Amygdala (tissue), 56 donors: ENCODE data around the gene GPRC5B.

Experiments used
- DNase-seq, 56 donors: peaks; one replicate each; lab custom pipeline; 2025; lab: John Stamatoyannopoulos, UW

GPRC5B gene, protein sequence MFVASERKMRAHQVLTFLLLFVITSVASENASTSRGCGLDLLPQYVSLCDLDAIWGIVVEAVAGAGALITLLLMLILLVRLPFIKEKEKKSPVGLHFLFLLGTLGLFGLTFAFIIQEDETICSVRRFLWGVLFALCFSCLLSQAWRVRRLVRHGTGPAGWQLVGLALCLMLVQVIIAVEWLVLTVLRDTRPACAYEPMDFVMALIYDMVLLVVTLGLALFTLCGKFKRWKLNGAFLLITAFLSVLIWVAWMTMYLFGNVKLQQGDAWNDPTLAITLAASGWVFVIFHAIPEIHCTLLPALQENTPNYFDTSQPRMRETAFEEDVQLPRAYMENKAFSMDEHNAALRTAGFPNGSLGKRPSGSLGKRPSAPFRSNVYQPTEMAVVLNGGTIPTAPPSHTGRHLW

DNA sequence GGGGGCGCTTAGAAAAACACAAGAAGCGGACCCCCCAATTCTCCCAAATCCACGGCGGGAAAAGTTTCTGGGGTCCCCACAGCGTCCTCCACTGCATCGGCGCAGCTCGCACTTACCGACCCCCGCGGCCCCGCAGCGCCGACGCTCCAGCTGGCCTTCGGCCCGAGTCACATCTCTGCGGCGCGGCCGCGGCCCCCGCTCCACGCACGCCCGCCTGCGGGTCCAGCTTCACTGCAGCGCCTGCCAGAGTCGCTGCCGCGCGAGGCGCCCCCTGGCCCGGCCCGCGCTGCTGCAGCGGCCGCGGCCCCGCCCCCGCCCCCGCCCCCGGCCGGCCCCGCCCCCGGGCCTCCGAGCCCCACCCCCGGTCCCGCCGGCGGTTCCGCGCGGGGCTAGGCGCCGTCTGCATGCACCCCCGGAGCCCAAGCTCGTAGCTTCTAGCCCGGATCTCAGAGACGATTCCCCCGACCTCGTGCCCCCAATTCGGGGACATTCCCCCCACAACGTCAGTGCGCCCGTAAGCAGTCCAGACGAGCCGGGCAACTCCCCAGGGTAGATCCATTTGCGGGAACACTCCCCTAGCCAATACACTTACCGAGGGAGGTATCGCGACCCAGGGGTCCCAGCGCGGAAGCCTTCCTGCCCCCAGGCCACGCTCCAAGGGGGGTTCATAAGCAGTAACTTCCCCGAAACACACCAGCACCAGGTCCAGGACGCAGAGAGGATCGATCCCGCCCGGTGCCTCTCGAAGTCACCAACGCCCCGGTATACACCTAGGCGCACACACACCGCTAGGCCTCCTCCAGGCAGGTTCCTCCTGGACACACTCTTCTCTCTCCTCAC is at the start of gene GPRC5B:
Gene GPRC5B, minus strand, starts transcription at position 238 of the 840 bp plus-strand sequence. CDS start 12,003 bp downstream, outside the sequence.
- DNase-seq, result peak in 43 of 56 donors; percentile 27 to 83 (median 63)

DNA sequence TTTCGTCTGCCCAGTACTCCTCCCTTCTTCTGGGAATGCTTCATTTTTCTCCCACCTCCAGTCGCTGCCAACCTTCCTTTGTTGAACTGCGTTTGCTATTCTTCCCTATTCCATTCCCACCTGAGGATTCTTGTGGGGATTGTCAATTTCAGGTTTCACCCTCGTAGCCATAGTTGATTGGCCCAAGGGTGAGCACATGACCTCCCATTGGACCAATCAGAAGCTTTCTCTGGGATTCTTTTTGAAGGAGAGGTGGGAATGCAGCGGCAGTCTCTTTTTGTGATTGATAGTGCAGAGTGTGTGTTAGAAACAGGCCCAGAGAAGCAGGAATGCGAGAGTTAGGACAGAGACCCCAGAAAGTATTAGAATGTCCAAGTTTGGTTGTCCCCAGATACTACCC is 49.1 kb upstream of the GPRC5B start:
- no peak for DNase-seq

DNA sequence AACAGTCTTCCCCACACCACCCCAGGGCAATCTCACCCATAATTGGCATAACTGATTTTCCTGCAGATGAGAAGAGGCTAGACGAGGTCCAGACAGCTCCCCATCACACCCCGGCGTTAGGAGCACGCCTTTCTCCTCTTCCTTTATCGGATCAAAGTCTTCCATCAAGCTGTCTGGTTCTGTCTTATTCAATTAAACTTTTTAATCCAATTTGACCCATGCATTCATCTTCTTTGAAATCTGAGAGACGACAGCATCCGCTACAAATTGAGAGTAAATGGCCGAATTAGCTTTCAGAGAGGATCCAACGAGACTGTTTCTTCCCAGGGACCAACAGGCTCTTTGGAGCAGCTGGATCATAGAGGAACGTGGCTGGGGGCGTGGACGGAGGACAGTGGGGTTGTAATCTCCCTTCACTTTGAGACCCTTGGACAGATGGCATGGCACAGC is 44.4 kb upstream of the GPRC5B start:
- no peak for DNase-seq

DNA sequence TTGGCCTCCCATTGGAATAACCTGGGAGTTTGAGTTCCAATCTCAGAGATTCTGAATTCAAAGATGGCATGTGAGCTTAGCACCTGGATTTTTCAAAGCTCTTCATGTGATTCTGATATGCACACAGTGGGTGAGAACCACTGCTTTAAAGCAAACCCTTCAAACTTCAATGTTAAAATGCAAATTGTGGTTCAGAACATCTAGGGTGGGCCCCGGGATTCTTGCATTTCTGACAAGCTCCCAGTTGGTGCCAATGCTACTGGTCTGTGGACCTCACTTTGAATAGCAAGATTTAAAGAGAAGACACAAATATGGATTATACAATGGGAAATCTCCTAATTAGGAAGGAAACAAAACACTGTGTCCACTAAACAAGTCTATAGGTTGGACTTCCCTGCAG is 43.8 kb upstream of the GPRC5B start:
- DNase-seq, result no peak

DNA sequence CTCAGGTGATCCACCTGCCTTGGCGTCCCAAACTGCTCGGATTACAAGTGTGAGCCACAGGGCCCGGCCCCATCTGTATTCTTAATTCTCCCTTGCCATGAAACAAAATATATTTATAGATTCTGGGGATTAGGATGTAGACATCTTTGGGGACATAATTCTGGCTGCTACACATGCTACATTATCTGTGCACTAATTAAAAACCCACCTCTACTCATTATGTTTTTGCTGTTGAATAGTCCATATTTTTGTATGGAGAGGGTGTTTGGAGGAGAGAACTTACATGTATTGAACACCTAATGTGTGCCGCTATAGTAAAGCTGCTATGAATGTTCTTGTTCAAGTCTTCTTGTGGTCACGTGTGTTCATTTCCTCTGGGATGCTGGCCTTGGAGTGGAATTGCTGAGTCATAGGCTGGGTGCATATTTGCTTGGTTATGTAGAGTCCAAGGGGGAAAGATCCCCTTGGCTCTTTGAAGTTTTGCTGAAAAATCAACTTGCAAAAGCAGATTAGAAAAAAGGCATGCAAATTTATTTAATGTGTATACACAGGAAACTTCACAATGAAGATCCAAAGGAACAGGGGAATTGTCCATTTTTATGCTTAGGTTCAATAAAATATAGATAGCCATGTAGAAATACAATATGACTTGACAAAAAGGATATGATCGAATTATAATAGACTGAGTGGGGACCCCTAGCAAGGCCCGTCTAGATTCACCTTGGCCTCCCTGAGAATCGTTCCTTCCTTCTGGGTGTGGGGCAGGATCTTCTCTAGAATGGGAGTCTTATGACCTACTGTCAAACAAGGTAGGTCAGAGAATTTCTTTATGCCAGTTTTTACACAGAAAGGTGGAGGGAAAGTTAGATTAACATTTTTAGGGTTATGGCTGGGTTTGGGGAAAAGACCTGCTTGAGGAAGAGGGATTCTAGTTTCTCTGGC is 42.1 kb upstream of the GPRC5B start:
- DNase-seq, result no peak

DNA sequence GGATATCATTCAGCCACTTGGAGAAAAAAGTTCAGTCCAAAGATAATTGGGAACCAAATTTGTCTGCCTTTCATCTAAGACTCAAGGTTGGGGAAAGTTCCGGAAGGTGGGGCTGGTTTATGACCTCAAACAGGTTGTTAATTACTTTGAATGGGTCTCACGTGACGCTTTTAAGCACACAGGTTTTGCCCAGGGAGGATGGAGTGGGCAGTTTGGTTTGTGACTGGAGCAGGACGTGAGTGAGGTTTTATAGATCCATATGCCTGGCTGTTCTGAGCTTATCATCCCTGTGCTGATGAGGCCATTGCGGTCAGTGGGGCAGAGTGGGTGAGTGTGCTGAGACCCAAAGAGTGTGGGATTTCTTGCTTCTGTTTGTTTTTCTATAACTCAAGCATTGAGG is 38.7 kb upstream of the GPRC5B start:
- no peak for DNase-seq

DNA sequence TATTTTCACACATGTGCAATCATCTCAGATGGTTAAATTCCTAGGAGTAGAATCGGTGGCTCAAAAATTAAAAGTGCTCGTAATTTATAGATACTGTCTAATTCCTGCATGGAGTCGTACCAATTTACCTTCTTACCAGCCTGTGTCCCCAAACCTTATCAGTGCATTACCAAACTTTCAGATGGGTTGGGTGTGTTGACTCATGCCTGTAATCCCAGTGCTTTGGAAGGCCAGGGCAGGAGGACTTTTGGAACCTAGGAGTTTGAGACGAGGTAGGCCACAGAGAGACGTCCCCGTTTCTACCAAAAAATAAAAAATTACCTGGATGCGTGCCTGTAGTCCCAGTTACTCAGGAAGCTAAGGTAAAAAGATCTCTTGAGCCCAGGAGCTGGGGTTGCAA is 34.5 kb upstream of the GPRC5B start:
- DNase-seq, result no peak

DNA sequence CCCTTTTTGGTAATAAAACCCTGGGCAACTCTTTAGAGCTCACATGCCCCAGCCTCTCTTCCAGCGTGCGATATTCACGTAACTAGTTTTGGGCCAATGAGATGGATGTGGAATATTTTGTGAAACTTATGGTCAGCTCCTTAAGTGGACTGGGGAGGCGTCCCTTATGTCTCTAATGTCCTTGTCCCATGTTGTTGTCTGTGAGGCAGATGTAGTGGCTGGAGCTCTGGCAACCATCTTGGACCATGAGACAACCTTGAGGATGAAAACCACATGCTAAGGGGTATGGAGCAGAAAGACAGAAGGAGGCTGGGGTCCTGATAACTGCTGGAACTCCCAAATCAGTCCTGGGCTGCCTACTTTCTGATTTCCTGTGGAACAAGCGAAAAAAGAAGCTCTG is 31.4 kb upstream of the GPRC5B start:
- DNase-seq, result no peak

DNA sequence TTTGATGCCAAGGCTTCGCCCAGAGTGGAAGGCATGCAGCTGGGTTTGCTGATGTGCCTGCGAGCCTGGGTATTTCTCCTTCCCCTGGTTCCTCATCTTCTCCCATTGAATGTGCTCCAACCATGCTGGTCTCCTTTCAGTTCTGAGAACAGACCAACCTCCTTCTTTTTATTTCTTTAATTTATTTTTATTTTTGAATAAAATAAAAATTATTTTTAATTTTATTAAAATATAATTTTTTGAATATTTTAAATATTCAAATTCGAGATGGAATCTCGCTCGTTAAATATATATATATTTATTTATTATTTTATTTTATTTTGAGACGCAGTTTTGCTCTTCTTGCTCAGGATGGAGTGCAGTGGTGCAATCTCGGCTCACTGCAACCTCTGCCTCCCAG is 30.2 kb upstream of the GPRC5B start:
- no peak for DNase-seq

DNA sequence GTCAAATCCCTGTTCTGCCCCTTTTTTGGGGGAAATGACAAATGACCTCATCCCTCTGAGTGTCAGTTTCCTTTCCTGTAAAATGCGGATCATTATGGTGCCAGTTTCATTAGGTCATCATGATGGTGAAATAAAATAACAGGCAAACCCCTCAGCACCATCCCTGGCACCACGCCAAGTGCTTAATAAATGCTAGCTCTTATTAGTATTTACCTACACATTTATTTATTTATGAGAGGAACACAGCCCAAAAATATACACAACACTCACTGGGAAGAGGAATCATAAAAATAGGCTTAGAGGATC is 28.6 kb upstream of the GPRC5B start:
- peak in 2 of 56 donors; percentile 0 to 3 for DNase-seq

DNA sequence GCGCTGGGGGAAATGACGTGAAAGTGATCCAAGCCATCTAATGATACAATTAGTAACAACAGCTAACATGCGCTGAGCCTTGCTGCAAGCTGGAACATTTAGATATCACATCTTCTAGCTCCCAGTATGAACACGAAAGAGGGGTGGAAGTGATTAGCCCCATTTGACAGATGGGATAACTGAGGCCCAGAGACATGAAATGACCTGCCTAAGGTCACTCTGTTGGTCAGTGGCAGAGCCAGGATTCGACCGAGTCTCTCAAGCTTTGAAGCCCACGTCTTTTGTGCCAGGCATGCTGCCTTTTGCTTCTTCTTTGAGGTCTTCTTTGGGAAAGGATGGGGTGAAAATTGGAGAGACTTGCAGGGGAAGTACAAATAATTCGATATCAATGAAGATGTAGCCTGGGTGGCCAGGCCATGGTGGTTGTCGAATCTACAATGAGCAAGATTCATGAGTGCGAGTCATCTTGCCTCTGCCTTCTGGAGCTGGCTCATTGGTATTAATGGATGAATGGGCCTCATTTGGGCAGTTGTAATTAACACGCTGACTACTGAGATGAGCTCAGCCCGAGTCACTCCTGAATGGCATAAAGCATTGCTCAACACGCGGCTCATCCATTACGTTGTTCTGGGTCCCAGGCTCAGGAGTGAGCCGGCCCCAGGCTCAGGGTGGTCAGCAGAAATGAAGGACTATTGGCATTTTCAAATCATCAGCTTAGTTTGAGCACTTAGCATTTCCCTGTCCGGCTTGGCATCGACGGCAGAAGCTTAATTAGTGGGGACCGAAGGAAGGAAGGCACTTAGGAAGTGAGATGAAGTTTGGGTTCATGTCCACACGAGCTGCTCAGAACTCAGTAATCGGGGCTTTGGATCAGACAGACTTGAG is 28.0 kb upstream of the GPRC5B start:
- DNase-seq, result no peak

DNA sequence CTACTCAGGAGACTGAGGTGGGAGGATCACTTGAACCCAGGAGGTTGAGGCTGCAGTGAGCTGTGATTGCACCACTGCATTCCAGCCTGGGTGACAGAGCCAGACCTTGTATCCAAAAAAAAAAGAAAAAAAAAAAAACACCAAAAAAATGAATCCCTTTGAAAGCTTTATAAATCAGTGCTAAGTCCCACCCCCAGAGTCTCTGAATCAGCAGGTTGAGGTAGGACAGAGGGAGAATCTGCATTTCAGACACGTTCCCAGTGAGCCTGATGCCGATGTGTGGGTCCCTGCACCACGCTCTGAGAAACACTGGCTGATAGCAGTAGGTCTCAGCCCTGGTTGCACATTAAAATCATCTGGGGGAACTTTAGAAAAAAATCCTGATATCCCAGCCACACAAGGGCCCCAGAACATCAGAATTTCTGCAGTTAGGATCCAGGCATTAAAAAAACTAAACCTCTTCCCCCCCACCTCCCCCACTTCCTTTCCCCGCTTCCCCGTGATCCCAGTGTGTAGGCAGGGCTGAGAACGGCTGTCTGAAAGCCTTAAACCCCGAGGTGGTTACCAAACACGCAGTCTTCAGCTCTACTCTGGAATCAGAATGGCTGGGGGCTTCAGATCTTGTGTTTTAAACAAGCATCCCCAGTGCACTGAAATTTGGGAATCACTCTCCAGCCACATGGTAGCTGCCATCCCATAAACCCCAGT is 27.3 kb upstream of the GPRC5B start:
- DNase-seq, result no peak

DNA sequence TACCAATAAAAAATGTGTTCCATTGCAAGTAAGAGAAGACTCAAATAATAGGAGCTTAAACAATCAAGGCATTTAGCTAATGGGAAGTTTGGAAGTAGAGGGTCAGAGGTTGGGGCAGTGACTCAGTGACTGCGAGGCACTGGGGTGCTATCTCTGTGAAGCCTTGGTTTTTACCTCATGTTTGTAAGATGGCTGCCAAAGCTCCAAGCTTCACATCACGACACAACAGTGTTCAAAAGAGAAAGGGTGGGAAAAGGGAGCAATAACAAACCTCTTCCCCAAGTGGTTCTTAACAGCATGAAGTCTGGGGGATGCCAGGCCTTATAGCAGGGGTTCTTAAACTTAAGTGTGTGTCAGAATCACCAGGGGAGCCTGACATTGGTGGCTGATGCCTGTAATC is 26.6 kb upstream of the GPRC5B start:
- DNase-seq, result no peak

DNA sequence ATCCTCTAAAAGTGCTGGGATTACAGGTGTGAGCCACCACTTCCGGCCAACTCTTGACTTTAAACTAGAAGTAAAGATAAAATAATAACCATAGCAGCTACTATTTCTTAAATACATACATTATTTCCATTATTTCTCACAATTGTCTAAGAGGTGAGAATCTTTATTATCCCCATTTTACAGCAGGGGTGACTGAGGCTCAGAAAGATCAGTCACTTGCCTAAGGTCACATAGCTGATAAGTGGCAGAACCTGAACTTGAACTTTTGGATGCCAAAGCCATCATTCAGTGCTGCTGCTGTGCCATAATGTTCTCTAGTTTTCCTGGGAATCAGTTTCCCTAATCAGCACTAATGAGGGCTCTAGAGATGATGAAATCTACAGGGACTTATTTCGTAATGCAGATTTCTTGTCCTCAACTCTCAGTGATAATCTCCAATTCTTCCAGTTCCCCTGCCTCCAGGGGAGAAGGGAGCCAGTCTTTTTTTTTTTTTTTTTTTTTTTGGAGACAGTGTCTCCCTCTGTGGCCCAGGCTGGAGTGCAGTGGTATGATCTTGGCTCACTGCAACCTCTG is 25.2 kb upstream of the GPRC5B start:
- no peak for DNase-seq

DNA sequence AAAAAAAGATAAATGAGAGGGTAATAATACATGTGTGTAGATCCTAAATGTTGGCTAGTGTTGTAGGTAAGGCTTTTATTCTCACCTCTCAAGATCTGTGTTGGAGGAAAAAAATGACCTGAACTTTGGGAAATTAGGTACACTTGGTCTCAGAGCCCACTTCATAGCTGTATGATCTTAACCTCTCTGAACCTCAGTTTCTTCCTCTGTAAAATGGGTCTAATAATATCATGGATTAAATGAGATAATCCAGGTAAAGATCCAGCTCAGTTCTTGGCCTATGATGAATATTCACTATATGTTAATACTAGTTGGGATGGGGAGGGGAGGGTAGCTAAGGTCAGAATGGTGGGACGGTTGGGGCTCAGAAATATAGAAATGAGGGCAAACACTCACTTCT is 24.3 kb upstream of the GPRC5B start:
- DNase-seq, result no peak

DNA sequence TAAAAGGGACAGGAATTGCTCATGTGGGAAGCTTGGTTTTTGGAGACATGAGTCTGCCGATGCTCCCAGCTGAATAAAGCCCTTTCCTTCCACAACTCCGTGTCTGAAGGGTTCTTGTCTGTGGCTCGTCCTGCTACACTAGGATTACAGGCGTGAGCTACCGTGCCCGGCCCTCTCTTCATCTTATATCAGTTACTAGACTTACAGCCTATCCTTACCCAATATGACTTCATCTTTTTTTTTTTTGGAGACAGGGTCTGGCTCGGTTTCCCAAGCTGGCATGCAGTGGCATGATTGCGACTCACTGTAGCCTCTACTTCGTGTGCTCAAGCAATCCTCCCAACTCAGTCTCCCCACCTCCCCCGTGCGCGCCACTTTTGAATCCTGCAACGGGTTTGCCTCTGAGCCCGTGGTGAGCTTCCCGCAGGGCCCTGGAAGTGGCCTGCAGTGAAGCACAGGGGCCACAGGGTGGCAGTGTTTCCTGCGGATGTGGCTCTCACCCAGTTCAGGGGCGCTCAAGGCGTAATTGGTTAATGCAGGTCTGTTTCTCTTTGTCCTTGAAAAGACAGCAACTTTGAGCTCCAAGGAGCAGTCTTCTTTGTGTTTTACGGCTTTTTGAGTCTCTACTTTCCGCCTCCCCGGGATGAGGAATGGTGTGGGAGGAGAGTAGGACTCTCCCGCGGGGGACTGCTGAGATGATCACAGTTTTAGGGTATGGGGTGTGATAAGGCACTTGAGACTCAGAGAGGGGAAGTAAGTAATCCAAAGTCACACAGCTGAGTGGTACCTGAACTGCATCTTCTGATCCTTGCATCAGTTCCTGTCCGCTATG is 22.7 kb upstream of the GPRC5B start:
- DNase-seq, result peak in 46 of 56 donors; percentile 3 to 69 (median 24)

DNA sequence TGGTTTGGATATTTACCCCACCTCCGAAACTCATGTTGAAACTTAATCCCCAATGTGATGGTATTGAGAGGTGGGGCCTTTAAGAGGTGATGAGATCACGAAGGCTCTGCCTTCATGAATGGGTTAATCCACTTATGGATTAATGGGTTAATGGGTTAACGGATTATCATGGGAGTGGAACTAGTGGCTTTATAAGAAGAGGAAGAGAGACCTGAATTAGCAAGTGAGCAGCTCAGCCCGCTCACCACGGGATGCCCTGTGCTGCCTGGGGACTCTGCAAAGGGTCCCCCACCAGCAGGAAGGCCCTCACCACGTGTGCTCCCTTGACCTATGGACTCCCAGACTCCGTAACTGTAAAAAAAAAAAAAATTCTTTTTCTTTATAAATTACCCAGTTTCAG is 16.5 kb upstream of the GPRC5B start:
- DNase-seq, result no peak

DNA sequence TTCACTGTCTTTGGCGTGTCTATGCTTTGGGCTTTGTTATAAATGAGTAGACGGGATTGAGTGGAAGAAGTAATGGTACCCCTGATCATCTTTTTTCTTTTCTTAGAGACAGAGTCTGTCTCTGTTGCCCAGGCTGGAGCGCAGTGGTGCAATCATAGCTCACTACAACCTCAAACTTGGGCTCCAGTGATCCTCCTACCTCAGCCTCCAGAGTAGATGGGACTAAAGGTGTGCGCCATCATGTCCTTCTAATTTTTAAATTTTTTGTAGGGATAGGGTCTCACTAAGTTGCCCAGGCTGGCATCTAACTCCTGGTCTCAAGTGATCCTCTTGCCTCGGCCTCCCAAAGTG is 14.9 kb upstream of the GPRC5B start:
- no peak for DNase-seq
